Activated T-cell treated with anti-CD3 and anti-CD28 coated beads for 48 hours (primary cell): ENCODE measurements around the gene CCDC61.
A peak's percentile ranks its signal among the peaks of the same experiment; 100 is the strongest.

ENCODE experiments used
- DNase-seq: peaks from one replicate; pipeline ENCODE4 v3.0.0-alpha.2; 2020; ENCODE audit warnings: low read depth

The CCDC61 gene

DNA sequence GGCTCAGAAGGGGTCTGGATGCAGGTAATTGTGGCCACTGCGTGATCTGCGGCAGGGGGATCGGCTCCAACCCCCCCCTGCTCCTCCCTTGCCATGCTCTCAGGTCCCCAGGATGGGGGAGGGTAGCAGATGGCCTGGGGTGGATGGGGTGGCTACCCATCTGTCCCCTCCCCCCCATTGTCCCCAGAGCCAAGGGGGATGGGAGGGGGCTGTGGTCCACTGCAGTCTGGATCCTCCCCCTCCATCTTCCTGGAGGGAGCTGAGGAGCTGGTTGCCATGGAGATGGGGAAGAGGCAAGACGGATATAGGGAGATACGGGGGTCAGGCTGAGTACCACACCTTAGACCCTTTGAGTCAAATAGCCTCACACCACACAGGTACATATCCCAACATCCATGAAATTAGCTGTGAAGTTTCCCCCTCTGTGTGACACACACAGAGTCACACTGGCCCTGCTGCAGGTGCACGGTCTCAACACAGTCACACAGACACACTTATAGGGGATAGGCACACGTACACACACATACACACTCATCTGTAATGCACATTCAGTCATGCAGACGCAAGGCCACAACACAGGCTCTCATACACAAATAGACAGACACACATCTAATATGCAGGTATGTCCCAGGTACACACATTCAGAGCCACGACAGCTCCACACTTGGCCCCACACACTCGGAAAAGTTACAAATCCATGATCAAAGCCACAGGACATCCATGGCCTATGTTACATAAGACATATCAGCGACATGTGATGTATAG is 19.8 kb upstream of the CCDC61 start:
- DNase-seq = no peak

- no peak for DNase-seq
Measured at GRCh38 chr19:45976178-45976577, 19.1 kb upstream of the CCDC61 start.

GRCh38 chr19:45978156-45978555 is 17.1 kb upstream of the CCDC61 start:
- DNase-seq = no peak

- DNase-seq = no peak
Measured at GRCh38 chr19:45981350-45981749, 13.9 kb upstream of the CCDC61 start.

DNA sequence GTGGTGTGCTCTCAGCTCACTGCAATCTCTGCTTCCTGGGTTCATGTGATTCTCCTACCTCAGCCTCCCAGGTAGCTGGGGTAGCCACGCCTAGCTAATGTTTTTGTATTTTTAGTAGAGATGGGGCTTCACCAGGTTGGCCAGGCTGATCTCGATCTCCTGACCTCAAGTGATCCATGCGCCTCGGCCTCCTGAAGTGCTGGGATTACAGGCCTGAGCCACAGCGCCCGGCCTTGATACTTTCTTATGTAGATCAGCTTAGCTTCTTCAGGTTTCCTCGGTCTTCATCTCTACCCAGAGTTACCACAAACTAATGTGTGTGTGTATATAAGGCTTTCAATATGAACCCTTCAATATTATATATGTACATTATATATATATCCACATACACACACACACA is 9.9 kb upstream of the CCDC61 start:
- DNase-seq = no peak

GRCh38 chr19:45990113-45990728 is 5.0 kb upstream of the CCDC61 start:
- DNase-seq = no peak

GRCh38 chr19:45994456-45994997 is 740 bp upstream of the CCDC61 start:
- DNase-seq = no peak

- DNase-seq = no peak
Measured at GRCh38 chr19:45995715-45996385, 583 bp downstream of the CCDC61 start.

DNA sequence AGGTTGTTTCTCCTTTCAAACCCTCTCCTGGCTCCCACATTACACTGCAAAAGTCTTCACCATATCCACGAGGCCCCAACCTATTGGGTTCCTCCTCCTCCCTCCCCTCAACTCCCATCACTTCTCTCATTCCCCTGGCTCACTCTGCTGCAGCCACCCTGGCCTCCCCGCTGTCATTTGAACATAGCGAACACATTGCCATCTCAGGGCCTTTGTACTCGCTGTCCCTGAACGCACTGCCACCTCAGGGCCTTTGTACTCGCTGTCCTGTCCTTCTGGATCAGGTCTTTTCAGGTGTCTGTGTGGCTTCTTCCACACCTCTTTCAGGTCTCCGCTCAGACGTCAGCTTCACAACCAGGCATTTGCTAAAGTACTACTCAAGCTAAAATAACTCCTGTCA is 1.7 kb downstream of the CCDC61 start:
- no peak for DNase-seq

GRCh38 chr19:45998834-45999233 is 3.6 kb downstream of the CCDC61 start:
- DNase-seq = no peak

GRCh38 chr19:45999653-46000121 is 4.4 kb downstream of the CCDC61 start:
- no peak for DNase-seq

DNA sequence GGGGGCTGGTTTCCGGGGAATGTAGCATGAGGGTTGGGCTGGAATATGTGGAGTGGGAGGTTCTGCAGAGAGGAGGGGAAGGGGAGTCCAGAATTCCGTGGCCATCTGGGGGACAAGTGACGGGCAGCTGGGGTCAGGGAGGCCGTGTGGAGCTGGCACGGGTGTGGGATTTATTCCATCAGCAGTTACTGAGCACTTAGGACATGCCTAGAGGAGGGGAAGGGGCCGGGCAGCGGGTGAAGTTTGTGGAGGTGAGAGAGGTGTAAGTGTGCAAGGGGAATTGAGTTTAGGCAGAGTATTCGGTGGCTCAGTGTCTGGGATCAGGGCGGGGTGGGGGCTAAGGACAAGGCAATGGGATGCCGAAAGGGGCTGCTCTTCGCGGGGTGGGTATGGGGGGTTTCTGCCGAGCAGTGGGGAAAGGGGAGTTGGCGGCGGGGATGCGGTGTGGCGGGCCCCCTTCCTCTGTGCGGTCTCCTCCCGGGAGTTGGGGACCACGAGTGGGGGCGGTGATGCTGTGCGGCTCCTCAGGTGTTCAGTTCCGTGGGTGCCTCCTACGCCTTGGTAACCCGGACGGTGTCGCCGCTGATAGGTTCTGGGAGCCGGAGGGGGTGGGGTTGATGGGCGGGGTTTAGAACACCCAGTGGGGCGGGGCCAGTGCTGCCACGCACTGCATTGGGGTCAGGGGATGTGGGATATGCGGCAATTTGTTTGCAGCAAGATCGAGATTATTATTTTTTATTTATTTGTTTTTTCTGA is 5.4 kb downstream of the CCDC61 start:
- DNase-seq = peak; percentile 52

DNA sequence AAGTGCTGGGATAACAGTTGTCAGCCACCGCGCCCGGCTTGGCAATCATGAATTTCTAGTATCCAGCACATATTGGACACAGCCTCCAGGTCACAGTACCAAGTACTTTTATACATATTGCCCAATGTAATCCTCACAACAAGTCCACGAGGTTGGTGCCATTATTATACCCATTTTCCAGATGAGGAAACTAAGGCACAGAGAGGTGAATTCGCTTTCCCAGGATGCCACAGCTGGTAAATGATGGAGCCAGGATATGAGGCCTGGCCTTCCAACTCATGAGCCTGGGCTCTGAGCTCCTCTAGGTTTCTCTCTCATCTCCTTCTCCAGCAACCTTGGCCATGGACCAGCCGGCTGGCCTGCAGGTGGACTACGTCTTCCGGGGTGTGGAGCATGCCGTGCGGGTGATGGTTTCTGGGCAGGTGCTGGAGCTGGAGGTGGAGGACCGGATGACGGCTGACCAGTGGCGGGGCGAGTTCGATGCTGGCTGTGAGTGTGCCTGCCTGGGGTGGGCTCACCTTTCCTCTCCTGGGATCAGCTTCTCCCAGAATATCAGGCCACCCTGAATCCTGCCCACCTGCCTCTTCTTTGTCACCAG is 7.5 kb downstream of the CCDC61 start:
- DNase-seq = no peak

DNA sequence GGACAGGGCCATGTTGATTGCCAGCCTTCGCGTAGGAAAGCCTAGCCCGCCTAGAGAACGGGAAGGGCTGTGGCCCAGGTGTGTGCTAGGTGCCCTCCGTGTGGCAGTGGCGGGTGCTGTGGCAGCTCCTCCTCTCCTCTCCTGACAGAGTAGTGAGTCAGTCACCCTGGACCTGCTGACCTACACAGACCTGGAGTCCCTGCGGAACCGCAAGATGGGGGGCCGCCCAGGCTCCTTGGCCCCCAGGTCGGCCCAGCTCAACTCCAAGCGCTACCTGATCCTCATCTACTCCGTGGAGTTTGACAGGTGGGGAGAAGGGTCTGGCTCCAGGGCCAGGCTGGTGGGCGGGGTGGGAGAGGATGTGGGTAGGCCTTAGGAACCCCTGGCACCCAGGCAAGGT is 11.1 kb downstream of the CCDC61 start:
- DNase-seq = no peak

GRCh38 chr19:46009530-46010510 is 14.6 kb downstream of the CCDC61 start:
- DNase-seq = peak; percentile 55

GRCh38 chr19:46014534-46014933 is 19.3 kb downstream of the CCDC61 start:
- no peak for DNase-seq

DNA sequence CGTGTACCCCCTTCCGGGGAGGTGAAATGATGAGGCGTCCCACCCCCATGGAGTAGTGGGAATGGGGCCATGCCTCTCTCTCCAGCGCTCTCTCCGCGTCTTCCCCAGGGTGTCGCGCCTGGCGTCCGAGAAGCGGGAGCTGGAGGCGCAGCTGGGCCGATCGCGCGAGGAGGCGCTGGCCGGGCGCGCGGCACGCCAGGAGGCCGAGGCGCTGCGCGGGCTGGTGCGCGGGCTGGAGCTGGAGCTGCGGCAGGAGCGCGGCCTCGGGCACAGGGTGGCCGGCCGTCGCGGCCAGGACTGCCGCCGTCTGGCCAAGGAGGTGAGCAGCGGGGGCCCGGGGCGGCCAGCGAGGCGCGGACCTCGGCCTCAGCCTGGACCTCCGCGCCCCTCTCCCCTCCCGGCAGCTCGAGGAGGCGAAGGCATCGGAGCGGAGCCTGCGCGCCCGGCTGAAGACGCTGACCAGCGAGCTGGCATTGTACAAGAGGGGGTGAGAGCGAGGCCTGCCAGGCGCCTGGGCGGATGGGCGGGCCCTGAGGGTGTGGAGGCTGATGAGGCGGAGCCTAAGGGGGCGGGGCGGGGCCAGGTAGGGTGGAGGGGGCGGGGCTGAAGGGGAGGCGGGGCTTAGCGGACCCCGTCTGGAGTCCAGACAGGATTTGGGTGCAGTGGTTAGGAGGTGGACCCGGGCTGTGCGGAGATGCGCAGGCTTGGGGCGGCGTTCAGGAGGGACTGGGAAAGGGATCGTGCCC is 19.8 kb downstream of the CCDC61 start:
- peak; percentile 57 for DNase-seq

DNA sequence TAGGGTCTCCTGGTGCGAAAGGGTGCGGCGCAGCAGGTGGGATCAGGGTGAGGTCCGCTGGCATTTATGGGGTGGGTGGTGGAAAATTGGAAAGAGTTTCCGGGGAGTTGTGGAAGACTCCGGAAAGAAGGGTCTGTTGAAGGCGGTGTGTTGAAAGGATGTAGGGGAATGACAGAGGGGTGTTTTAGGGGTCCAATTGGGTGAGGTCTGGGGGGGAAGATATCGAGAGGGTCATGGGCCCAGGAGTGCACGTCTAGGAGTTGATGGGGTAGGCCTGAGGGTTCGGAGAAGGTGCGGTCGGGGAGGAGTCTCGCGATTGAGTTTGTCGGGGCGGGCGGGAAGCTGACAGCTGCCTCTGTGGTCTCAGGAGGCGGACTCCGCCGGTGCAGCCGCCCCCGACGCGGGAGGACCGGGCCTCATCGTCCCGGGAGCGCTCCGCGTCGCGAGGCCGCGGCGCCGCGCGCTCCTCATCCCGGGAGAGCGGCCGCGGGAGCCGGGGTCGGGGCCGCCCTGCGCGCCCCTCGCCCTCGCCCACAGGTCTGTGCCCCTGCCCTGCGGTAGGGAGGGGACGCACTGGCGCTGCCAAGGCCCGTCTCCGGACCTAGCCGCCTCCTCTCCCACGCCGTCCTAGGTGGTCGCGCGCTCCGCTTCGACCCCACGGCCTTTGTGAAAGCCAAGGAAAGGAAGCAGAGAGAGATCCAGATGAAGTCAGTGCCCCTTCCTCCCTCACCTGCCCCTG is 20.6 kb downstream of the CCDC61 start:
- peak; percentile 25 for DNase-seq
